HG03103 (cell line): ENCODE results near the gene MROH7.
A peak's percentile ranks its signal among the peaks of the same experiment; 100 is the strongest.

Experiments
- ATAC-seq: cut with Tn5 transposase; IDR thresholded peaks from one replicate; pipeline ENCODE4 v1.9.1; 2021; ENCODE audit warnings: low read depth; ENCODE audit not compliant: unreplicated experiment

The MROH7 gene

GRCh38 chr1:54686155-54686554, 44.6 kb downstream of the MROH7 start:
- no peak for ATAC-seq

GRCh38 chr1:54694771-54695170, 53.2 kb downstream of the MROH7 start:
- ATAC-seq = no peak

- no peak for ATAC-seq
Observed at GRCh38 chr1:54695221-54695620, 53.6 kb downstream of the MROH7 start.

GRCh38 chr1:54695764-54696163, 54.2 kb downstream of the MROH7 start:
- ATAC-seq = no peak

- no peak for ATAC-seq
Observed at GRCh38 chr1:54696262-54696661, 54.7 kb downstream of the MROH7 start.

- ATAC-seq = no peak
Observed at GRCh38 chr1:54697896-54698295, 56.3 kb downstream of the MROH7 start.

- no peak for ATAC-seq
Observed at GRCh38 chr1:54698346-54698745, 56.8 kb downstream of the MROH7 start.

GRCh38 chr1:54699936-54700525, 58.4 kb downstream of the MROH7 start:
- ATAC-seq = no peak

- no peak for ATAC-seq
Observed at GRCh38 chr1:54701066-54701465, 59.5 kb downstream of the MROH7 start.

- no peak for ATAC-seq
Observed at GRCh38 chr1:54701996-54702395, 60.4 kb downstream of the MROH7 start.

GRCh38 chr1:54703471-54703870, 61.9 kb downstream of the MROH7 start:
- ATAC-seq = no peak

GRCh38 chr1:54705153-54705552, 63.6 kb downstream of the MROH7 start:
- ATAC-seq = no peak

- no peak for ATAC-seq
Observed at GRCh38 chr1:54706419-54706818, 64.8 kb downstream of the MROH7 start.

- ATAC-seq = no peak
Observed at GRCh38 chr1:54708385-54708784, 66.8 kb downstream of the MROH7 start.

- ATAC-seq = no peak
Observed at GRCh38 chr1:54709547-54710292, 68.1 kb downstream of the MROH7 start.

GRCh38 chr1:54710434-54710833, 68.8 kb downstream of the MROH7 start:
- ATAC-seq = no peak

- no peak for ATAC-seq
Observed at GRCh38 chr1:54710841-54711240, 69.3 kb downstream of the MROH7 start.

GRCh38 chr1:54711536-54711935, 70.0 kb downstream of the MROH7 start:
- no peak for ATAC-seq

GRCh38 chr1:54714881-54715492, 73.4 kb downstream of the MROH7 start:
- ATAC-seq = no peak

GRCh38 chr1:54715493-54716298, 74.1 kb downstream of the MROH7 start, which contains the start of gene TTC4:
Gene TTC4, plus strand, starts transcription at chr1:54715861. Its CDS starts 48 bp downstream, at chr1:54715909.
- ATAC-seq = peak; percentile 90
